ENCODE data around the gene SLC41A1. TPM values are rescaled to one million over a fixed set of nuclear protein-coding genes. Genes with fewer than 3 reads are reported as not detected.
"Not testable (repeated sequence)": the region's sequence is repeated elsewhere in the genome, so short reads cannot be mapped to it uniquely, and the experiment has no call there.

Gene SLC41A1
- polyA plus RNA-seq, 1 donor, result 8.2 TPM

DNA sequence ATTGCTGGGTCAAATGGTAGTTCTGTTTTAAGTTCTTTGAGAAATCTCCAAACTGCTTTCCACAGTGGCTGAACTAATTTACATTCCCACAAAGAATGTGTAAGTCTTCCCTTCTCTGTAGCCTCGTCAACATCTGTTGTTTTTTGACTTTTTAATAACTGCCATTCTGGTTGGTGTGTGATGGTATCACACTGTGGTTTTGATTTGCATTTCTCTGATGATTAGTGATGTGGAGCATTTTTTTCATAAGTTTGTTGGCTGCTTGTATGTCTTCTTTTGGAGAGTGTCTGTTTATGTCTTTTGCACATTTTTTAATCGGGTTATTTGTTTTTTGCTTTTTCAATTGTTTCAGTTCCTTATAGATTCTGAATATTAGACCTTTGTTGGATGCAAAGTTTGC, 10.3 kb upstream of the SLC41A1 start:
- H3K9me3 ChIP-seq (ENCODE audit: control insufficient read depth, low read depth, low read length); H3K27ac ChIP-seq (ENCODE audit: low read length); H3K27me3 ChIP-seq (ENCODE audit: control insufficient read depth, insufficient read depth, low read length); H3K36me3 ChIP-seq (ENCODE audit: control insufficient read depth, insufficient read depth, low read length); DNase-seq; H3K4me1 ChIP-seq (ENCODE audit: control insufficient read depth, insufficient read depth, low read length); H3K4me3 ChIP-seq (ENCODE audit: low read length): not testable (repeated sequence)
- 75% methylated on average over 2 of the region's 2 CpGs for WGBS (ENCODE audit: insufficient coverage, low lambda C conversion rate)

DNA sequence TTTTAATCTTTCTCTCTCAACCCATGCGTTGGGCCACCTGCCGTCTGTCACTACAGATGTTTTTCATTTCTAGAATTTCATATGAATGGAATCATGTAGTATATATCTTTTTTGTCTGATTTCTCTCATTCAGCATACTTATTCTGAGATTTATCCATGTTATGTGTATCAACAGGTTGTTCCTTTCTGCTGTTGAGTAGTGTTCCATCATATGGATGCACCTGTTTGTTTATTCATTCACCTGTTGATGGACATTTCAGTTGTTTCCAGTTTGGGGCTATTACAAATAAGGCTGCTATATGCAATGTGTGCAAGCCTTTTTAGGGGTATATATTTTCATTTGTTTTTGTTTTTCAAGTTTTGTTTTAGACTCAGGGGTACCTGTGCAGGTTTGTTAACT, 9.4 kb upstream of the SLC41A1 start:
- H3K4me3 ChIP-seq (ENCODE audit: low read length), result no peak overlapping the region
- H3K27ac ChIP-seq (ENCODE audit: low read length), result no peak overlapping the region
- no peaks in the 10 kb centered on the region for H3K9me3 ChIP-seq (ENCODE audit: control insufficient read depth, low read depth, low read length)
- no peaks in the 10 kb centered on the region for H3K36me3 ChIP-seq (ENCODE audit: control insufficient read depth, insufficient read depth, low read length)
- DNase-seq, result no peak
- WGBS (ENCODE audit: insufficient coverage, low lambda C conversion rate), result 100% methylated on average over 1 of the region's 2 CpGs
- peaks cover 6% of the 10 kb centered on the region for H3K4me1 ChIP-seq (ENCODE audit: control insufficient read depth, insufficient read depth, low read length)
- no peaks in the 10 kb centered on the region for H3K27me3 ChIP-seq (ENCODE audit: control insufficient read depth, insufficient read depth, low read length)

DNA sequence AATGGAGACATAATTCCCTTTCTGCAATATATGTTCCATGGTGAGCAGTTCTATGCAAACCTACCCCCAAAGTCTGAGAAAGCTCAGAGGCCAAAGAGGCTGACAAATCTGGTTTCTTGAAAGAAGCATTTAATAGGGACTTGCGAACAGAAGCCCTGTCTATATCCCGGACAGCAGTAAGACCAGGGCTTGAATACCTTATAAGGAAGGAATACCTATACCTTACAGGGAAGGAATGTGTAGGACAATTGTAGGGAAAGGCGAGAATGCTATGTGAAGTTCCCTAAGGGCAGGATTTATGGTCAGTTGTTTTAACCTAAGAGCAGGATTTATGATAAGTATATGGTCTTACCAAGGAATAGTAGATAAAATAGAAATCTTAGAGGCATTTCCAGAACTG, 5.0 kb upstream of the SLC41A1 start:
- Histone ChIP-seq H3K27ac (ENCODE audit: low read length) (no peak overlapping the region), H3K9me3 (ENCODE audit: control insufficient read depth, low read depth, low read length) (peaks cover under 1% of the 10 kb centered on the region)

DNA sequence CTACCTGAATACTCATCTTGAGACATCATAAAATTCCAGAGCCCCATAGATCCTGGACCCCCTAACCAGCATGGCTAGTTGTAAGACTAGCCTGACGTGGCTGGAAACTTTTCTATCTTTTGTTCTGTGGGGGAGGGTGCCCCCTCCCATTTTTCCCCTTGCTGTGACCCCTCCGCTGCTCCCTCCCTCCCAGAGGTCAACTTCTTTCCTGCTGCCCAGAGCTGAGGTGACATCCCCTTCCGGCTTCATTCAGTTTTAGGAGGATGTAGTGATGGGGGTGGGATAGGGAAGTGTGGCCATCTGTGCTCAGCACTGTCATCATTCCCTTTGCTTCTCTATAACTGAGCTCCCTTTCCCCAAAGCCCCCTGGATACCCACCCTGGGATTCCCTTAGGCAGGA, 4.4 kb upstream of the SLC41A1 start:
- Histone ChIP-seq H3K4me3 (ENCODE audit: low read length) (no peak overlapping the region), H3K9me3 (ENCODE audit: control insufficient read depth, low read depth, low read length) (peaks cover 4% of the 10 kb centered on the region), H3K36me3 (ENCODE audit: control insufficient read depth, insufficient read depth, low read length) (no peaks in the 10 kb centered on the region), H3K4me1 (ENCODE audit: control insufficient read depth, insufficient read depth, low read length) (peaks cover 8% of the 10 kb centered on the region), H3K27me3 (ENCODE audit: control insufficient read depth, insufficient read depth, low read length) (peaks cover 5% of the 10 kb centered on the region), H3K27ac (ENCODE audit: low read length) (no peak overlapping the region)
- WGBS (ENCODE audit: insufficient coverage, low lambda C conversion rate), result no CpG with 5 or more reads among the region's 3 CpGs
- no peak for DNase-seq

More for the DNA sequence above, 5.0 kb upstream of the SLC41A1 start:
- H3K36me3 ChIP-seq (ENCODE audit: control insufficient read depth, insufficient read depth, low read length), result no peaks in the 10 kb centered on the region
- no peak overlapping the region for H3K4me3 ChIP-seq (ENCODE audit: low read length)
- peaks cover 5% of the 10 kb centered on the region for H3K27me3 ChIP-seq (ENCODE audit: control insufficient read depth, insufficient read depth, low read length)
- DNase-seq, result no peak
- no CpG with 5 or more reads among the region's 3 CpGs for WGBS (ENCODE audit: insufficient coverage, low lambda C conversion rate)
- peaks cover 8% of the 10 kb centered on the region for H3K4me1 ChIP-seq (ENCODE audit: control insufficient read depth, insufficient read depth, low read length)

DNA sequence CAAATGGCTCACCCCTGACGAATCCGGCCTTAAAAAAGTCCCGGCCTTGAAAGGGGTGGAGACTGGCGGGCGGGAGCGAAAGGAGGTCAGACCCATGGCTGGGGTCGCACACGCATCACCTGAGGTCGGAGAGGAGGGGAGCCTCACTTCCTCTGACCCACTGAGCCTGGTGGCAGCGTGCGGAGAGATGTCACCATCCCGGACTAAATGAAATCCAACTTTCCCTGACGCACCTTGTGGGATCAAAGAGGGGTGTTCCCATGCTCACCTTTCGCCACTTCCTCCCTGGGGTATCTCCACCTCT, 709 bp upstream of the SLC41A1 start:
- Histone ChIP-seq H3K4me1 (ENCODE audit: control insufficient read depth, insufficient read depth, low read length) (peaks cover 8% of the 10 kb centered on the region), H3K27me3 (ENCODE audit: control insufficient read depth, insufficient read depth, low read length) (peaks cover 5% of the 10 kb centered on the region), H3K9me3 (ENCODE audit: control insufficient read depth, low read depth, low read length) (peaks cover 4% of the 10 kb centered on the region), H3K27ac (ENCODE audit: low read length) (no peak overlapping the region), H3K4me3 (ENCODE audit: low read length) (peak overlapping the region; percentile 75), H3K36me3 (ENCODE audit: control insufficient read depth, insufficient read depth, low read length) (peaks cover 4% of the 10 kb centered on the region)
- no CpG with 5 or more reads among the region's 14 CpGs for WGBS (ENCODE audit: insufficient coverage, low lambda C conversion rate)
- no peak for DNase-seq

DNA sequence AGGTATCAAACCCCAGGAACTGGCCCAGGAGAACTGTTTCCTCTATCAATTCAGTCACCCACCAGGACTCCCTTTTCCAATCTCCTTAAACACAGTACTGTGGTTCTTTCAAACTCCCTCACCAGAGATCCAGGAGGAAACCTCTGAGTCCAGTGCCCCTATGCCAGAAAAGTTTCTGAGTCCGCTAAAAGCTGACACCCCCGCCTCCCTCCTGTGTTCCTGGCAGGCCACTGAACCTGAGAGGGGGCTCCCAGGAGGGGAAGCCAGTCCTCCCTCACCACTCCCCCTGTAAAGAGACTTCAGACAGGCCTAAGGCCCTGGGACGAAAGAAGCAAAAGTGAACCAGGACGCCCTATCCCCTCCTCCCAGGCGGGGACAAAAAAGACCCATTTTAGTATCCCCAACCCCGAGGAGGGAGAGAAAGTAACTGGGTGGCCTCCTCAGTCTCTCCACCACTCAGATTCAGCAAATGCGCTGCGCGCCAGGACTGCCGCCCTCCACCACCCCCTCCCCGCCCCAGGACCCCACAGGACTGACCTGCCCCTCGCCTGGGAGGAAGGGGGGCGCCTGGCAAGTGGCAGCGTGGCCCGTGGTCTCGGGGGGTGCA, 624 bp downstream of the SLC41A1 start:
- WGBS (ENCODE audit: insufficient coverage, low lambda C conversion rate), result no CpG with 5 or more reads among the region's 16 CpGs
- DNase-seq, result peak in 1 of 2 donors; percentile 27
- H3K4me1 ChIP-seq (ENCODE audit: control insufficient read depth, insufficient read depth, low read length), result peaks cover 8% of the 10 kb centered on the region

DNA sequence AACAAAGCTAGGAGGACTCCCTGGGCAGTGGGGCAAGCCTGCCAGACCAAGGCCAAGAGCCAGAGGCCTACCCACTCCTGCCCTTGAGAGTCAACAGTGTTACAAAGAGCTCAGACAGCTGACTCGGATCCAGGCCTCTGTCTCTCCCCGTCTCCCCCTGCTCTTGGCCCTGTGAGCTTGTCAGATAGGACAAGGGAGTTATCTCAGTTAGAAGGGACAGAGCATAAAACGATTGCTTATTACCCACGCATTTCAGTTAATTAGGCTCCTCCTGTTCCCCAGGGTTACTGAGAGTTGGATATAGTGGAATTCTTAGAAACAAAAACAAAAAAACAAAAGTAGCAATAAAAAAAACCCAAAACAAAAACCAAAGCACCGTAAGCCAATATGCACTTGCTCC, 1.3 kb downstream of the SLC41A1 start:
- Histone ChIP-seq H3K36me3 (ENCODE audit: control insufficient read depth, insufficient read depth, low read length) (peaks cover 4% of the 10 kb centered on the region), H3K27ac (ENCODE audit: low read length) (no peak overlapping the region), H3K9me3 (ENCODE audit: control insufficient read depth, low read depth, low read length) (peaks cover 4% of the 10 kb centered on the region), H3K4me3 (ENCODE audit: low read length) (no peak overlapping the region), H3K4me1 (ENCODE audit: control insufficient read depth, insufficient read depth, low read length) (peaks cover 8% of the 10 kb centered on the region), H3K27me3 (ENCODE audit: control insufficient read depth, insufficient read depth, low read length) (peaks cover 5% of the 10 kb centered on the region)
- WGBS (ENCODE audit: insufficient coverage, low lambda C conversion rate), result 100% methylated on average over 1 of the region's 5 CpGs
- DNase-seq, result peak in 1 of 2 donors; percentile 44

More for the DNA sequence above, 624 bp downstream of the SLC41A1 start:
- H3K9me3 ChIP-seq (ENCODE audit: control insufficient read depth, low read depth, low read length), result peaks cover 4% of the 10 kb centered on the region
- peak overlapping the region; percentile 75 for H3K4me3 ChIP-seq (ENCODE audit: low read length)
- peaks cover 4% of the 10 kb centered on the region for H3K36me3 ChIP-seq (ENCODE audit: control insufficient read depth, insufficient read depth, low read length)
- H3K27me3 ChIP-seq (ENCODE audit: control insufficient read depth, insufficient read depth, low read length), result peaks cover 5% of the 10 kb centered on the region
- H3K27ac ChIP-seq (ENCODE audit: low read length), result peak overlapping the region; percentile 37

DNA sequence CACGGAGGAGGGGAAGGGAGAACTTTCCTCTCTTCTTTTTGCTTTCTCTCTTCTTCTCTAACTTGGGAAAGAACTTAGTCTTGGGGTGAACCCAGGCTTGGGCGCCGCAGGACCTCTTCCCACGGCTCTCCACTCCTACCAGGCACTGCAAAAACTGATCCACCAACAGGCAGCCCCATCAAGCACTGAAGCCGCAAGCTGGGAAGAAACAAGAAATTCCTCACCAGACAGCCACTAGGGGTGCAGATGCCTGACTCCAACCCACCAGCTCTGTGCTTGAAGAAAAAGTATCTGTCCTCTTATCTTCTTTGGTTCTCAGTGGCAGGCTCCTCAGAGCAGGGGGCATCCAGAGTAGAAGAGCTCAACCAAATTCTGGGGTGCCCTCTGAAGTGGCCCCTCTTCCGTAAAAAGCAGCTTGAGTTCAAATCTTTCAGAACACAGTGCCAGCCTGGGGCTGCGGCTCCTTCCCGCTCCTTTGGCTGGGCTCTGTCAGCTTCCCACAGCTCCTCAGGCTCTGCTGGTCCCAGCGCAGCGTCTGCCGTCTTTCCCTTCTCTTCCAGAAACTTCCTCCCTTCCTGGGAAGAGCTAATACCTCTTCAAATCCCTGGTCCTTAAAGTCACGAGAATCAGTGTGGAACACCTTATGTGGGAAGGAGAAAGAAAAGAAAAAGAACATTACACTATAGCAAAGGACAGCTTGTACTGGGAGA, 2.4 kb downstream of the SLC41A1 start:
- peaks cover 5% of the 10 kb centered on the region for H3K27me3 ChIP-seq (ENCODE audit: control insufficient read depth, insufficient read depth, low read length)
- WGBS (ENCODE audit: insufficient coverage, low lambda C conversion rate), result 67% methylated on average over 1 of the region's 12 CpGs
- no peak overlapping the region for H3K27ac ChIP-seq (ENCODE audit: low read length)
- no peak overlapping the region for H3K4me3 ChIP-seq (ENCODE audit: low read length)
- no peak for DNase-seq
- H3K36me3 ChIP-seq (ENCODE audit: control insufficient read depth, insufficient read depth, low read length), result peaks cover 4% of the 10 kb centered on the region
- H3K4me1 ChIP-seq (ENCODE audit: control insufficient read depth, insufficient read depth, low read length), result peaks cover 8% of the 10 kb centered on the region
- peaks cover 4% of the 10 kb centered on the region for H3K9me3 ChIP-seq (ENCODE audit: control insufficient read depth, low read depth, low read length)

DNA sequence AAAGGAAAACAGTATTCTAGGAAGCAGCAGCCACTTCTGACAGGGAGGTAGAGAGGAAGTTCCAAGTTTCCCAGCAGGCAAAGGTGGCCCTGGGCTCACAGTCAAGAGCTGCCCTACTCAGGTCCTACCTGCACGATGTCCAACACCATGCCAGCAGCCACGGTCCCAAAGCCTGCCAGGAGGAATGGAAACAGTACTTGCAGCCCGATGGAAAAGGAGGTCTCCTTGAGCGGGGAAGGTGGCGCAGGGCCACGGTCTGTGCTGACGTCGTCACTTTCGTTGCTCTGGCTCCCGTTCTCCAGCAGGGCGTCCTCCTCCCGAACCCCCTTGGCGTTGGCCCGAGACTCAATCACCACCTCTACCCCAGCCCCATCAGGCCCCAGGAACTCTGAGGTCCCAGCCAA, 3.1 kb downstream of the SLC41A1 start:
- H3K4me3 ChIP-seq (ENCODE audit: low read length), result no peak overlapping the region
- peaks cover 4% of the 10 kb centered on the region for H3K36me3 ChIP-seq (ENCODE audit: control insufficient read depth, insufficient read depth, low read length)
- H3K27ac ChIP-seq (ENCODE audit: low read length), result no peak overlapping the region
- no CpG with 5 or more reads among the region's 14 CpGs for WGBS (ENCODE audit: insufficient coverage, low lambda C conversion rate)
- H3K9me3 ChIP-seq (ENCODE audit: control insufficient read depth, low read depth, low read length), result peaks cover 4% of the 10 kb centered on the region
- peaks cover 5% of the 10 kb centered on the region for H3K27me3 ChIP-seq (ENCODE audit: control insufficient read depth, insufficient read depth, low read length)
- peaks cover 8% of the 10 kb centered on the region for H3K4me1 ChIP-seq (ENCODE audit: control insufficient read depth, insufficient read depth, low read length)
- DNase-seq, result no peak

DNA sequence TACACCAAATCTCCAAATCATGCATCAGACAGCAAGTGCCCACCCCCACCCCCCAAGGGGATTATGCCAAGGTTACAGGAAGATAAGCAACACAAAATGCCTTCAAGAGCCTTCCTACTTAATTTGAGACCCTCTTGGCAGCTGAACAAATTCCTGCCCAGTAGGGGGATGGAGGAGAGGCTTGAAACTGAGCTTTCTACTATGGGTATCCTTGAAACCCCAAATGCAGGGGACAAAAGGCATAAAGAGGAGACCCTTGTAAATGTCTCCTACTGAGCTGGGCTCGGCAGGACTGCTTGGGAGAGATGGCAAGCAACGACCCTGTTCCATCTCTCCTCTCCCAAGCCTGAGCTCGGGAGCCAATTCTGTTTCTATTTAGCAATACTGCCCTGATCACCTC, 3.5 kb downstream of the SLC41A1 start:
- no CpG with 5 or more reads among the region's 3 CpGs for WGBS (ENCODE audit: insufficient coverage, low lambda C conversion rate)
- peaks cover 8% of the 10 kb centered on the region for H3K4me1 ChIP-seq (ENCODE audit: control insufficient read depth, insufficient read depth, low read length)
- peaks cover 4% of the 10 kb centered on the region for H3K36me3 ChIP-seq (ENCODE audit: control insufficient read depth, insufficient read depth, low read length)
- peaks cover 5% of the 10 kb centered on the region for H3K27me3 ChIP-seq (ENCODE audit: control insufficient read depth, insufficient read depth, low read length)
- DNase-seq, result no peak
- no peak overlapping the region for H3K4me3 ChIP-seq (ENCODE audit: low read length)
- no peak overlapping the region for H3K27ac ChIP-seq (ENCODE audit: low read length)
- peaks cover 4% of the 10 kb centered on the region for H3K9me3 ChIP-seq (ENCODE audit: control insufficient read depth, low read depth, low read length)

Measured in large intestine (tissue), 3 donors.